CD1c-positive myeloid dendritic cell (primary cell): ENCODE measurements around the gene ERGIC1.
"Not testable (repeated sequence)": the region's sequence is repeated elsewhere in the genome, so short reads cannot be mapped to it uniquely, and the experiment has no call there.

Experiments
- DNase-seq: peaks from one replicate; pipeline ENCODE4 v3.0.0-alpha.2; 2016; ENCODE audit errors: extremely low spot score

The ERGIC1 gene

GRCh38 chr5:172800088-172800551 is 33.9 kb upstream of the ERGIC1 start:
- DNase-seq: peak; percentile 97

GRCh38 chr5:172801179-172801671 is 32.8 kb upstream of the ERGIC1 start:
- DNase-seq: no peak

GRCh38 chr5:172802112-172802511 is 31.9 kb upstream of the ERGIC1 start:
- no peak for DNase-seq

GRCh38 chr5:172802567-172803176 is 31.4 kb upstream of the ERGIC1 start:
- DNase-seq: no peak

GRCh38 chr5:172805018-172805683 is 28.9 kb upstream of the ERGIC1 start:
- DNase-seq: no peak

- no peak for DNase-seq
Measured at GRCh38 chr5:172805736-172806255, 28.3 kb upstream of the ERGIC1 start.

GRCh38 chr5:172806897-172807672 is 27.0 kb upstream of the ERGIC1 start:
- DNase-seq: peak; percentile 95

GRCh38 chr5:172807766-172808311 is 26.2 kb upstream of the ERGIC1 start:
- DNase-seq: no peak

- DNase-seq: no peak
Measured at GRCh38 chr5:172809774-172810173, 24.3 kb upstream of the ERGIC1 start.

- not testable (repeated sequence) for DNase-seq
Measured at GRCh38 chr5:172810996-172811395, 23.1 kb upstream of the ERGIC1 start.

- peak; percentile 52 for DNase-seq
Measured at GRCh38 chr5:172815631-172816030, 18.4 kb upstream of the ERGIC1 start.

GRCh38 chr5:172816925-172817562 is 17.0 kb upstream of the ERGIC1 start:
- DNase-seq: peak; percentile 59

GRCh38 chr5:172817664-172818063 is 16.4 kb upstream of the ERGIC1 start:
- DNase-seq: no peak

- DNase-seq: no peak
Measured at GRCh38 chr5:172818081-172818480, 16.0 kb upstream of the ERGIC1 start.

GRCh38 chr5:172819569-172819968 is 14.5 kb upstream of the ERGIC1 start:
- no peak for DNase-seq

- DNase-seq: peak; percentile 16
Measured at GRCh38 chr5:172820046-172820767, 13.8 kb upstream of the ERGIC1 start.

- DNase-seq: no peak
Measured at GRCh38 chr5:172821340-172821985, 12.6 kb upstream of the ERGIC1 start.

GRCh38 chr5:172823840-172824362 is 10.2 kb upstream of the ERGIC1 start:
- no peak for DNase-seq

- DNase-seq: no peak
Measured at GRCh38 chr5:172825610-172826204, 8.3 kb upstream of the ERGIC1 start.

GRCh38 chr5:172827841-172828240 is 6.2 kb upstream of the ERGIC1 start:
- peak; percentile 65 for DNase-seq
